IMR-90 (cell line): ENCODE measurements around the gene AGBL1. TPM values are rescaled to one million over a fixed set of nuclear protein-coding genes. Genes with fewer than 3 reads are reported as not detected.

Source experiments
- ATAC-seq: fragments of 200-7000 bp; cut with Tn5 transposase; 2 replicates; pipeline ENCODE4 v1.9.1; 2020; ENCODE audit warnings: low read depth, mild to moderate bottlenecking, moderate library complexity
- BruUV-seq: library from RNA; stranded (reverse); fragments of 400-500 nt; replicated peaks from 2 replicates; lab custom pipeline; 2021; lab: Mats Ljungman, UMichigan
- CTCF ChIA-PET: fragments of 300-600 bp; formaldehyde crosslinking; extraction: SDS; loops from one replicate; lab custom pipeline; 2021; ENCODE audit warnings: antibody characterized with exemption; lab: Yijun Ruan, JAX
- POLR2A ChIA-PET: fragments of 300-600 bp; sonication (Branson Sonifier 250); formaldehyde crosslinking; loops from one replicate; lab custom pipeline; 2022; ENCODE audit warnings: antibody characterized with exemption; ENCODE audit not compliant: unreplicated experiment; lab: Charles Lee
- DNase-seq: peaks from one replicate; pipeline ENCODE4 v3.0.0; 2013
- H2AFZ ChIP-seq: replicated peaks from 2 replicates; pipeline ENCODE3; 2013; ENCODE audit warnings: low read length, mild to moderate bottlenecking; ENCODE audit not compliant: poor library complexity
- H2AK5ac ChIP-seq: 2 replicates; pipeline ENCODE4 v1.6.1; 2013; ENCODE audit warnings: low read depth, low read length, inconsistent platforms
- H2AK9ac ChIP-seq: replicated peaks from 2 replicates; pipeline ENCODE3; 2013; ENCODE audit warnings: mild to moderate bottlenecking, low read depth, low read length, moderate library complexity; ENCODE audit not compliant: poor library complexity
- H2BK120ac ChIP-seq: 2 replicates; pipeline ENCODE4 v1.6.1; 2013; ENCODE audit warnings: low read depth, low read length, inconsistent platforms
- H2BK15ac ChIP-seq: 3 replicates; pipeline ENCODE4 v1.6.1; 2013; ENCODE audit warnings: low read depth, low read length, inconsistent platforms
- H2BK20ac ChIP-seq: 2 replicates; pipeline ENCODE4 v1.6.1; 2013; ENCODE audit warnings: low read depth, mild to moderate bottlenecking, inconsistent platforms, low read length, moderate library complexity
- H2BK5ac ChIP-seq: 2 replicates; pipeline ENCODE4 v1.6.1; 2013; ENCODE audit warnings: mild to moderate bottlenecking, low read depth, low read length, inconsistent platforms; ENCODE audit not compliant: poor library complexity, severe bottlenecking
- H3K14ac ChIP-seq: replicated peaks from 2 replicates; pipeline ENCODE4 v1.6.1; 2013; ENCODE audit warnings: low read depth, low read length, inconsistent platforms
- H3K18ac ChIP-seq: 2 replicates; pipeline ENCODE4 v1.6.1; 2013; ENCODE audit warnings: low read depth, low read length, control low read depth
- H3K23ac ChIP-seq: 2 replicates; pipeline ENCODE4 v1.6.1; 2013; ENCODE audit warnings: low read depth, low read length, inconsistent platforms
- H3K27ac ChIP-seq: 2 replicates; pipeline ENCODE4 v1.5.1; 2013; ENCODE audit warnings: mild to moderate bottlenecking, control low read depth, low read length; ENCODE audit not compliant: insufficient read depth
- H3K27me3 ChIP-seq: 2 replicates; pipeline ENCODE4 v1.6.1; 2013; ENCODE audit warnings: low read length; ENCODE audit not compliant: control insufficient read depth, insufficient read depth
- H3K36me3 ChIP-seq: 2 replicates; pipeline ENCODE4 v1.6.1; 2013; ENCODE audit warnings: low read length, mixed read lengths; ENCODE audit not compliant: control insufficient read depth, insufficient read depth
- H3K4ac ChIP-seq: 2 replicates; pipeline ENCODE4 v1.6.1; 2013; ENCODE audit warnings: low read depth, low read length, inconsistent platforms
- H3K4me1 ChIP-seq: 2 replicates; pipeline ENCODE4 v1.6.1; 2013; ENCODE audit warnings: low read length, mixed read lengths; ENCODE audit not compliant: control insufficient read depth, insufficient read depth
- H3K4me2 ChIP-seq: 2 replicates; pipeline ENCODE4 v1.6.1; 2013; ENCODE audit warnings: low read depth, mild to moderate bottlenecking, control low read depth, low read length, moderate library complexity
- H3K4me3 ChIP-seq: 2 replicates; pipeline ENCODE4 v1.5.1; 2013; ENCODE audit warnings: low read depth, mild to moderate bottlenecking, control low read depth, low read length, moderate library complexity; ENCODE audit not compliant: insufficient read depth
- H3K56ac ChIP-seq: 2 replicates; pipeline ENCODE4 v1.6.1; 2013; ENCODE audit warnings: low read length, inconsistent platforms; ENCODE audit not compliant: insufficient read depth; ENCODE audit errors: extremely low read depth
- H3K79me1 ChIP-seq, 2 experiments: 2 replicates each; pipeline ENCODE4 v1.6.1; 2013; ENCODE audit warnings: low read length in 2 of 2, inconsistent platforms in 1 of 2, low read depth in 1 of 2
- H3K9ac ChIP-seq: 2 replicates; pipeline ENCODE4 v1.6.1; 2013; ENCODE audit warnings: low read depth, low read length, control low read depth
- H3K9me1 ChIP-seq: 2 replicates; pipeline ENCODE4 v1.6.1; 2013; ENCODE audit warnings: low read length, inconsistent platforms; ENCODE audit not compliant: insufficient read depth
- H3K9me3 ChIP-seq: 2 replicates; pipeline ENCODE4 v1.6.1; 2013; ENCODE audit warnings: low read length; ENCODE audit not compliant: control insufficient read depth, insufficient read depth
- H4K20me1 ChIP-seq: 2 replicates; pipeline ENCODE4 v1.6.1; 2013; ENCODE audit warnings: low read length, inconsistent platforms; ENCODE audit not compliant: insufficient read depth
- H4K5ac ChIP-seq: 2 replicates; pipeline ENCODE4 v1.6.1; 2013; ENCODE audit warnings: mild to moderate bottlenecking, low read depth, low read length, control low read depth
- H4K8ac ChIP-seq, 2 experiments: 2 replicates each; pipeline ENCODE4 v1.6.1; 2013; ENCODE audit warnings: low read depth in 2 of 2, low read length in 2 of 2, control low read depth in 1 of 2, inconsistent platforms in 1 of 2
- H4K91ac ChIP-seq: 2 replicates; pipeline ENCODE4 v1.6.1; 2013; ENCODE audit warnings: low read depth, low read length, inconsistent platforms; ENCODE audit not compliant: insufficient read depth
- CTCF ChIP-seq: conservative IDR thresholded peaks from 2 replicates; pipeline ENCODE4 v1.5.1; 2012; ENCODE audit warnings: mild to moderate bottlenecking, low read depth, low read length, improper control_type of control experiment
- FOS ChIP-seq: fragments of 150-350 bp; IDR thresholded peaks from 2 replicates; pipeline ENCODE4 v1.6.1; 2016; ENCODE audit warnings: low read depth, low read length
- MAZ ChIP-seq: IDR thresholded peaks from 2 replicates; pipeline ENCODE4 v1.6.1; 2012; ENCODE audit warnings: low read depth, mild to moderate bottlenecking, low read length, improper control_type of control experiment, moderate library complexity, borderline replicate concordance
- NFE2L2 ChIP-seq: fragments of 150-350 bp; IDR thresholded peaks from 2 replicates; pipeline ENCODE4 v1.6.1; 2016; ENCODE audit warnings: low read depth, mild to moderate bottlenecking, low read length
- WGBS, 2 experiments: methylation state at CpG; one replicate each; pipeline versions ENCODE4 v1.1.5 to v1.1.7; 2013; ENCODE audit warnings: missing lambda C conversion rate in 2 of 2; ENCODE audit not compliant: insufficient read length in 1 of 2; ENCODE audit errors: extremely low coverage in 2 of 2; 5-methylcytosine and 5-hydroxymethylcytosine counted together
- dilution Hi-C: fragments of 300-500 bp; cut with HindIII; formaldehyde crosslinking; loops from one replicate; pipeline ENCODE4 v1.14.3; 2018; ENCODE audit warnings: low sequenced_read_pairs; ENCODE audit not compliant: unreplicated experiment
- in situ Hi-C: fragments of 300-500 bp; cut with MboI; formaldehyde crosslinking; loops from 3 replicates; pipeline ENCODE4 v1.14.3; 2019; ENCODE audit warnings: low sequenced_read_pairs, inconsistent platforms, mixed read lengths
- intact Hi-C: fragments of 100-400 bp; cut with micrococcal nuclease; formaldehyde crosslinking; loops from 2 replicates; pipeline ENCODE4 v1.10.0; 2022
- polyA plus RNA-seq, 3 experiments: library from polyadenylated mRNA; depleted of rRNA; stranded (reverse); fragments of >200 nt; gene quantifications; 2 replicates each; pipeline ENCODE4 v1.2.3, GENCODE V29; 2012; ENCODE audit warnings: low replicate concordance in 1 of 3
- total RNA-seq: library from RNA; depleted of rRNA; stranded (reverse); fragments of >200 nt; gene quantifications from 2 replicates; pipeline ENCODE4 v1.2.3, GENCODE V29; 2012

AGBL1 gene
- total and polyA plus RNA-seq, 2 of the 4 experiments (the other 2 are of a cell fraction): not detected

- H2AK9ac ChIP-seq: no peak overlapping the region
- H4K91ac ChIP-seq: no peak overlapping the region
- no peak overlapping the region for H3K18ac ChIP-seq
- no peak overlapping the region for H2BK20ac ChIP-seq
- POLR2A ChIA-PET: no interaction called here
- 0% methylated on average over 1 of the region's 6 CpGs; no CpG with 5 or more reads in 1 of the 2 experiments for WGBS, 2 experiments
- H2AK5ac ChIP-seq: no peak overlapping the region
- peaks cover 2% of the 10 kb centered on the region; the same call in 1 of the 2 replicates for H3K9me3 ChIP-seq
- no peaks in the 10 kb centered on the region for H3K27me3 ChIP-seq
- no peaks in the 10 kb centered on the region for H3K4me1 ChIP-seq
- ATAC-seq (no peak), DNase-seq (no peak)
- no peaks in the 10 kb centered on the region for H3K79me1 ChIP-seq
- H3K4me3 ChIP-seq: no peak overlapping the region
- dilution Hi-C loops (no loop called here), intact Hi-C loops (no loop called here), in situ Hi-C loops (no loop called here)
- H3K4ac ChIP-seq: no peak overlapping the region
- H3K4me2 ChIP-seq: no peak overlapping the region
- H4K20me1 ChIP-seq: no peaks in the 10 kb centered on the region
- H3K9ac ChIP-seq: no peak overlapping the region
- H2BK15ac ChIP-seq: no peak overlapping the region
- no peak overlapping the region for H2AFZ ChIP-seq
- no peak overlapping the region for H4K8ac ChIP-seq
- no peak overlapping the region for H4K5ac ChIP-seq
- no peaks in the 10 kb centered on the region for H3K9me1 ChIP-seq
- no peak overlapping the region for H2BK5ac ChIP-seq
- no peak overlapping the region for H2BK120ac ChIP-seq
- H3K23ac ChIP-seq: no peak overlapping the region
- no TSS peak for BruUV-seq
- CTCF ChIA-PET: no interaction called here
- H3K27ac ChIP-seq: no peak overlapping the region
- no peak overlapping the region for H3K56ac ChIP-seq
- H3K14ac ChIP-seq: no peak overlapping the region
- TF ChIP-seq FOS (no peak), MAZ (no peak), NFE2L2 (no peak), CTCF (no peak)
- no peaks in the 10 kb centered on the region for H3K36me3 ChIP-seq
Measured at GRCh38 chr15:87032295-87032694, 952.6 kb downstream of the AGBL1 start.
